NB4 (cell line): Measurements from ENCODE around the gene SLC26A8.

Experiments
- MYC ChIP-seq: IDR thresholded peaks from 2 replicates; pipeline ENCODE4 v1.6.1; 2011; ENCODE audit warnings: low read depth, low read length
- POLR2A ChIP-seq: IDR thresholded peaks from 2 replicates; pipeline ENCODE4 v1.6.1; 2011; ENCODE audit warnings: mild to moderate bottlenecking; ENCODE audit not compliant: insufficient read length; ENCODE audit errors: extremely low read depth
- TF ChIP-seq, protein P1 (sequence below): IDR thresholded peaks from one replicate; pipeline ENCODE4 v1.5.1; 2012; ENCODE audit warnings: low read depth, low read length

- TF ChIP-seq, protein P1, sequence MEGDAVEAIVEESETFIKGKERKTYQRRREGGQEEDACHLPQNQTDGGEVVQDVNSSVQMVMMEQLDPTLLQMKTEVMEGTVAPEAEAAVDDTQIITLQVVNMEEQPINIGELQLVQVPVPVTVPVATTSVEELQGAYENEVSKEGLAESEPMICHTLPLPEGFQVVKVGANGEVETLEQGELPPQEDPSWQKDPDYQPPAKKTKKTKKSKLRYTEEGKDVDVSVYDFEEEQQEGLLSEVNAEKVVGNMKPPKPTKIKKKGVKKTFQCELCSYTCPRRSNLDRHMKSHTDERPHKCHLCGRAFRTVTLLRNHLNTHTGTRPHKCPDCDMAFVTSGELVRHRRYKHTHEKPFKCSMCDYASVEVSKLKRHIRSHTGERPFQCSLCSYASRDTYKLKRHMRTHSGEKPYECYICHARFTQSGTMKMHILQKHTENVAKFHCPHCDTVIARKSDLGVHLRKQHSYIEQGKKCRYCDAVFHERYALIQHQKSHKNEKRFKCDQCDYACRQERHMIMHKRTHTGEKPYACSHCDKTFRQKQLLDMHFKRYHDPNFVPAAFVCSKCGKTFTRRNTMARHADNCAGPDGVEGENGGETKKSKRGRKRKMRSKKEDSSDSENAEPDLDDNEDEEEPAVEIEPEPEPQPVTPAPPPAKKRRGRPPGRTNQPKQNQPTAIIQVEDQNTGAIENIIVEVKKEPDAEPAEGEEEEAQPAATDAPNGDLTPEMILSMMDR = no peak
- TF ChIP-seq MYC (no peak), POLR2A (no peak)
These were observed 31.7 kb upstream of the SLC26A8 start for GRCh38 chr6:36056178-36056577.
